Endothelial cell of umbilical vein (primary cell): ENCODE results near the gene RMI2. TPM values are rescaled to one million over a fixed set of nuclear protein-coding genes. Genes with fewer than 3 reads are reported as not detected.

ENCODE experiments used
- BruUV-seq: library from RNA; stranded (reverse); fragments of 400-500 nt; replicated peaks from 2 replicates; lab custom pipeline; 2021; lab: Mats Ljungman, UMichigan
- CTCF ChIA-PET: fragments of 300-600, 350-600 bp; sonication (Branson Sonifier 250); formaldehyde crosslinking; loops from one replicate; lab custom pipeline; 2021; ENCODE audit warnings: antibody characterized with exemption, inconsistent platforms; lab: Charles Lee
- POLR2A ChIA-PET: fragments of 300-600, 350-600 bp; sonication (Branson Sonifier 250); formaldehyde crosslinking; loops from one replicate; lab custom pipeline; 2021; ENCODE audit warnings: antibody characterized with exemption, inconsistent platforms; lab: Charles Lee
- DNase-seq: peaks from one replicate; pipeline ENCODE4 v3.0.0-alpha.2; 2011; ENCODE audit warnings: low read depth, low spot score
- FAIRE-seq: peaks from 2 replicates; lab custom pipeline; 2011; peaks lifted over from hg19 to GRCh38; lab: Jason Lieb, UNC
- H2AFZ ChIP-seq: 2 replicates; pipeline ENCODE4 v1.6.0; 2012; ENCODE audit warnings: low read depth, low read length, control low read depth, inconsistent platforms
- H3K27ac ChIP-seq: 2 replicates; pipeline ENCODE4 v1.5.1; 2011; ENCODE audit warnings: low read depth, mild to moderate bottlenecking, control low read depth, low read length, moderate library complexity; ENCODE audit not compliant: insufficient read depth
- H3K27me3 ChIP-seq, 2 experiments: 2 replicates each; pipeline versions ENCODE4 v1.6.0 to v1.6.1; 2011; ENCODE audit warnings: low read length in 2 of 2, mixed read lengths in 1 of 2; ENCODE audit not compliant: control insufficient read depth in 2 of 2, insufficient read depth in 2 of 2
- H3K36me3 ChIP-seq, 2 experiments: 2 replicates in 1 of 2; 3 replicates in 1 of 2; pipeline ENCODE4 v1.5.1; 2011; ENCODE audit warnings: low read length in 2 of 2, mild to moderate bottlenecking in 1 of 2, moderate library complexity in 1 of 2; ENCODE audit not compliant: control insufficient read depth in 2 of 2, insufficient read depth in 2 of 2; ENCODE audit errors: extremely low read depth in 1 of 2
- H3K4me1 ChIP-seq: 3 replicates; pipeline ENCODE4 v1.5.1; 2011; ENCODE audit warnings: mild to moderate bottlenecking, low read length; ENCODE audit not compliant: control insufficient read depth, insufficient read depth; ENCODE audit errors: extremely low read depth
- H3K4me2 ChIP-seq: 2 replicates; pipeline ENCODE4 v1.6.1; 2011; ENCODE audit warnings: low read length, control low read depth, mixed read lengths; ENCODE audit not compliant: insufficient read depth
- H3K4me3 ChIP-seq, 3 experiments: fragments of 200-600 bp in 1 of 3; sonication (generic), shearing (Covaris generic) in 1 of 3; replicated peaks in 1 of 3; 2 replicates each; pipeline ENCODE4 v1.5.1; 2011 to 2016; ENCODE audit warnings: control low read depth in 3 of 3, low read length in 3 of 3, mild to moderate bottlenecking in 2 of 3, inconsistent platforms in 1 of 3, low read depth in 1 of 3, moderate library complexity in 1 of 3; ENCODE audit not compliant: insufficient read depth in 1 of 3
- H3K79me2 ChIP-seq: 2 replicates; pipeline ENCODE4 v1.6.0; 2012; ENCODE audit warnings: low read length, inconsistent platforms; ENCODE audit not compliant: control insufficient read depth, insufficient read depth
- H3K9ac ChIP-seq: replicated peaks from 2 replicates; pipeline ENCODE3; 2011; ENCODE audit warnings: low read length, control low read depth; ENCODE audit not compliant: insufficient read depth; ENCODE audit errors: extremely low read depth
- H3K9me1 ChIP-seq: replicated peaks from 3 replicates; pipeline ENCODE4 v1.6.0; 2011; ENCODE audit warnings: mild to moderate bottlenecking, low read length; ENCODE audit not compliant: control insufficient read depth, insufficient read depth; ENCODE audit errors: extremely low read depth
- H3K9me3 ChIP-seq: replicated peaks from 2 replicates; pipeline ENCODE4 v1.5.1; 2012; ENCODE audit warnings: low read length, inconsistent platforms; ENCODE audit not compliant: control insufficient read depth, insufficient read depth
- H4K20me1 ChIP-seq: replicated peaks from 2 replicates; pipeline ENCODE3; 2011; ENCODE audit warnings: mild to moderate bottlenecking, low read length; ENCODE audit not compliant: control insufficient read depth, insufficient read depth; ENCODE audit errors: extremely low read depth
- CTCF ChIP-seq, 2 donors: IDR thresholded peaks; 1 replicate in 1 of 2; 2 replicates in 1 of 2; pipeline ENCODE4 v1.5.1; 2011; ENCODE audit warnings: low read length in 2 of 2, mild to moderate bottlenecking in 2 of 2, moderate library complexity in 2 of 2, control low read depth in 1 of 2, inconsistent platforms in 1 of 2, low read depth in 1 of 2; ENCODE audit not compliant: insufficient read depth in 1 of 2; ENCODE audit errors: extremely low read depth in 1 of 2
- EZH2 ChIP-seq: IDR thresholded peaks from 2 replicates; pipeline ENCODE4 v1.6.1; 2012; ENCODE audit warnings: borderline replicate concordance, low read depth, mild to moderate bottlenecking, moderate library complexity, low read length, inconsistent platforms; ENCODE audit not compliant: severe bottlenecking
- FOS ChIP-seq: IDR thresholded peaks from 2 replicates; pipeline ENCODE4 v1.6.1; 2011; ENCODE audit warnings: mild to moderate bottlenecking, low read length, moderate library complexity, borderline replicate concordance; ENCODE audit not compliant: insufficient read depth
- GATA2 ChIP-seq: IDR thresholded peaks from 2 replicates; pipeline ENCODE4 v1.7.0; 2011; ENCODE audit warnings: low read depth, mild to moderate bottlenecking, moderate library complexity, mixed read lengths, low read length; ENCODE audit not compliant: insufficient read length, insufficient read depth
- JUN ChIP-seq: IDR thresholded peaks from 2 replicates; pipeline ENCODE4 v1.6.1; 2011; ENCODE audit warnings: borderline replicate concordance, low read depth; ENCODE audit not compliant: insufficient read length, insufficient read depth
- MAX ChIP-seq: IDR thresholded peaks from 2 replicates; pipeline ENCODE4 v1.6.1; 2011; ENCODE audit not compliant: insufficient read depth, insufficient read length
- MYC ChIP-seq: IDR thresholded peaks from one replicate; pipeline ENCODE4 v1.6.1; 2011; ENCODE audit warnings: mild to moderate bottlenecking, low read depth, low read length
- POLR2A ChIP-seq: IDR thresholded peaks from 2 replicates; pipeline ENCODE4 v1.6.1; 2012; ENCODE audit warnings: low read depth, mild to moderate bottlenecking, control low read depth, low read length
- POLR2AphosphoS5 ChIP-seq: IDR thresholded peaks from 2 replicates; pipeline ENCODE4 v1.6.1; 2012; ENCODE audit warnings: low read depth, mild to moderate bottlenecking, control low read depth, low read length, moderate library complexity; ENCODE audit not compliant: insufficient read depth
- dilution Hi-C: fragments of 300-500 bp; cut with MboI; formaldehyde crosslinking; loops from one replicate; pipeline ENCODE4 v1.15.0; 2019; ENCODE audit warnings: low sequenced_read_pairs; ENCODE audit not compliant: extremely low pct_ligation_motif_present
- intact Hi-C: fragments of 100-400 bp; cut with micrococcal nuclease; formaldehyde crosslinking; loops from one replicate; pipeline ENCODE4 v1.10.0; 2022
- polyA plus RNA-seq, 4 experiments: library from polyadenylated mRNA; depleted of rRNA in 3 of 4; stranded (reverse) in 3 of 4; unstranded in 1 of 4; fragments of >200 nt; gene quantifications; 2 replicates each; pipeline versions ENCODE4 v1.2.1 to v1.2.3, GENCODE V29; 2011 to 2012; ENCODE audit warnings: missing spikeins in 1 of 4
- total RNA-seq: library from RNA; stranded (reverse); gene quantifications from 2 replicates; pipeline ENCODE4 v1.2.3, GENCODE V29; 2021

The RMI2 gene
- total and polyA plus RNA-seq, 2 donors (not counting 3 experiments of a cell fraction or from before 2014, with no cell fraction given) = 5.3 to 7.7 TPM

- dilution Hi-C loops = no loop called here
Observed at GRCh38 chr16:11331967-11332366, 13.3 kb upstream of the RMI2 start.

GRCh38 chr16:11333010-11333409 is 12.2 kb upstream of the RMI2 start:
- intact Hi-C loops (no loop called here), dilution Hi-C loops (no loop called here)
- DNase-seq (no peak), FAIRE-seq (no peak)
- no peaks in the 10 kb centered on the region for H3K9me3 ChIP-seq
- no peak overlapping the region for H3K4me2 ChIP-seq
- H3K27me3 ChIP-seq = peaks cover 0 to 2% of the 10 kb centered on the region in 2 experiments
- H3K9me1 ChIP-seq = no peaks in the 10 kb centered on the region
- no peaks in the 10 kb centered on the region for H4K20me1 ChIP-seq
- POLR2A ChIA-PET = no interaction called here
- CTCF ChIA-PET = interaction anchor here (0.6 to 2.6 kb wide), 6 partner anchors 11 to 69 kb away, joined by 3 to 7 read pairs (median 3); no protein-coding TSS in a partner anchor
- no peak for TF ChIP-seq EZH2
- TF ChIP-seq GATA2 = no peak
- TF ChIP-seq MAX = no peak
- TF ChIP-seq MYC = no peak
- no peak for TF ChIP-seq JUN
- TF ChIP-seq CTCF (IDR thresholded peaks at IDR 0.05; ENCODE audit: extremely low read depth in 1 of 2, insufficient read depth in 1 of 2, low read depth in 1 of 2, low read length in 2 of 2) = no peak
- no peak for TF ChIP-seq POLR2AphosphoS5
- TF ChIP-seq FOS = no peak
- no peak for TF ChIP-seq POLR2A
- H3K36me3 ChIP-seq = no peaks in the 10 kb centered on the region
- BruUV-seq = no TSS peak
- no peak overlapping the region for H3K27ac ChIP-seq
- no peak overlapping the region for H3K9ac ChIP-seq
- H3K4me1 ChIP-seq = peaks cover 13% of the 10 kb centered on the region
- no peak overlapping the region for H2AFZ ChIP-seq
- H3K4me3 ChIP-seq = no peak overlapping the region
- no peaks in the 10 kb centered on the region for H3K79me2 ChIP-seq

More at GRCh38 chr16:11331967-11332366, 13.3 kb upstream of the RMI2 start:
- no peak for TF ChIP-seq MYC
- no peaks in the 10 kb centered on the region for H3K9me3 ChIP-seq
- no peak overlapping the region for H3K4me2 ChIP-seq
- no TSS peak for BruUV-seq
- POLR2A ChIA-PET = no interaction called here
- no peaks in the 10 kb centered on the region for H3K9me1 ChIP-seq
- FAIRE-seq = no peak
- H3K4me1 ChIP-seq = peaks cover 13% of the 10 kb centered on the region
- H3K79me2 ChIP-seq = no peaks in the 10 kb centered on the region
- H3K27me3 ChIP-seq = peaks cover 0 to 2% of the 10 kb centered on the region in 2 experiments
- no peaks in the 10 kb centered on the region for H3K36me3 ChIP-seq
- intact Hi-C loops = no loop called here
- H3K4me3 ChIP-seq = no peak overlapping the region
- CTCF ChIA-PET = interaction anchor here (2.0 to 2.6 kb wide), 2 partner anchors 12 to 25 kb away, joined by 7 read pairs; no protein-coding TSS in a partner anchor
- H3K27ac ChIP-seq = no peak overlapping the region
- no peak for DNase-seq
- no peak overlapping the region for H2AFZ ChIP-seq
- H3K9ac ChIP-seq = no peak overlapping the region
- no peaks in the 10 kb centered on the region for H4K20me1 ChIP-seq
